Dendritic cell treated with granulocyte-macrophage colony-stimulating factor and Interleukin-4, amounts not matched to agents 40 ng/mL and 50 ng/mL, for 4 days (primary cell): ENCODE results near the gene OR9A2.

Experiments
- H3K27ac Mint-ChIP-seq: one replicate; pipeline ENCODE4 v1.8.0; 2022; ENCODE audit warnings: mild to moderate bottlenecking, mixed read lengths
- H3K27me3 Mint-ChIP-seq: one replicate; pipeline ENCODE4 v1.8.0; 2022; ENCODE audit warnings: mild to moderate bottlenecking, mixed read lengths
- H3K36me3 Mint-ChIP-seq: one replicate; pipeline ENCODE4 v1.8.0; 2022; ENCODE audit warnings: low read depth, mixed read lengths
- H3K4me1 Mint-ChIP-seq: one replicate; pipeline ENCODE4 v1.8.0; 2022; ENCODE audit warnings: low read depth, mixed read lengths
- H3K4me3 Mint-ChIP-seq: one replicate; pipeline ENCODE4 v1.8.0; 2022; ENCODE audit warnings: mild to moderate bottlenecking, moderate library complexity, mixed read lengths
- H3K9me3 Mint-ChIP-seq: one replicate; pipeline ENCODE4 v1.8.0; 2022; ENCODE audit warnings: mixed read lengths
- intact Hi-C: fragments of 100-400 bp; cut with micrococcal nuclease; formaldehyde crosslinking; loops from one replicate; pipeline ENCODE4 v1.15.0; 2022

Gene OR9A2

GRCh38 chr7:143013473-143013872 lies 13.5 kb downstream of the OR9A2 start:
- Mint-ChIP-seq H3K4me3 (no peak overlapping the region), H3K27ac (no peak overlapping the region), H3K27me3 (peaks cover 4% of the 10 kb centered on the region), H3K9me3 (no peaks in the 10 kb centered on the region), H3K4me1 (peaks cover 4% of the 10 kb centered on the region), H3K36me3 (no peaks in the 10 kb centered on the region)
- intact Hi-C loops = no loop called here

DNA sequence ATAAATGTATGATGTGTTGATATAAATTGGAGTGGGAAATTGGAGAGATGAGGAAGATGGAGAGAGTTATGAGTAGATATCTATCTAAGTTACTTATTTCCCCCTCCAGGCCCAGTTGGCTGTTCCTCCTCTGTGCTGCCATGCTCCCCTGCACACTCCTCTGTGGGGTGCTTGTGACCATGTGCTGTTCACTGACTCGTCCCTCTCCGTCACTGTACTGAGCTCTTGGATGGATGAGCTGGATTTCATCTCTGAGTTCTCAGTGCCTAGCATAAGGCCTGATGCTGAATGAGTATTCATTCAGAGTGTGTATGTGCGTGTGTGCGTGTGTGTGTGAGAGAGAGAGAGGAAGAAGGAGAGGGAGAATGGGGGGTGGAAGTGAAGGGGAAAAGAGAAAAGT lies 14.5 kb downstream of the OR9A2 start:
- H3K9me3 Mint-ChIP-seq = no peaks in the 10 kb centered on the region
- peaks cover 4% of the 10 kb centered on the region for H3K27me3 Mint-ChIP-seq
- intact Hi-C loops = no loop called here
- peaks cover 10% of the 10 kb centered on the region for H3K4me1 Mint-ChIP-seq
- H3K27ac Mint-ChIP-seq = peak overlapping the region; percentile 11
- no peak overlapping the region for H3K4me3 Mint-ChIP-seq
- H3K36me3 Mint-ChIP-seq = no peaks in the 10 kb centered on the region

- Mint-ChIP-seq H3K27me3 (peaks cover 4% of the 10 kb centered on the region), H3K4me3 (no peak overlapping the region), H3K36me3 (no peaks in the 10 kb centered on the region), H3K9me3 (no peaks in the 10 kb centered on the region), H3K27ac (peak overlapping the region; percentile 11), H3K4me1 (peaks cover 10% of the 10 kb centered on the region)
- intact Hi-C loops = no loop called here
Observed at GRCh38 chr7:143012001-143012400, 14.9 kb downstream of the OR9A2 start.

GRCh38 chr7:143008007-143008901 lies 18.7 kb downstream of the OR9A2 start:
- Mint-ChIP-seq H3K27ac (no peak overlapping the region), H3K36me3 (no peaks in the 10 kb centered on the region), H3K27me3 (no peaks in the 10 kb centered on the region), H3K4me3 (no peak overlapping the region), H3K9me3 (no peaks in the 10 kb centered on the region), H3K4me1 (peaks cover 13% of the 10 kb centered on the region)
- intact Hi-C loops = loop anchor here (1.0 to 10.0 kb wide), 2 partner anchors 207 to 297 kb away; no protein-coding TSS in a partner anchor

DNA sequence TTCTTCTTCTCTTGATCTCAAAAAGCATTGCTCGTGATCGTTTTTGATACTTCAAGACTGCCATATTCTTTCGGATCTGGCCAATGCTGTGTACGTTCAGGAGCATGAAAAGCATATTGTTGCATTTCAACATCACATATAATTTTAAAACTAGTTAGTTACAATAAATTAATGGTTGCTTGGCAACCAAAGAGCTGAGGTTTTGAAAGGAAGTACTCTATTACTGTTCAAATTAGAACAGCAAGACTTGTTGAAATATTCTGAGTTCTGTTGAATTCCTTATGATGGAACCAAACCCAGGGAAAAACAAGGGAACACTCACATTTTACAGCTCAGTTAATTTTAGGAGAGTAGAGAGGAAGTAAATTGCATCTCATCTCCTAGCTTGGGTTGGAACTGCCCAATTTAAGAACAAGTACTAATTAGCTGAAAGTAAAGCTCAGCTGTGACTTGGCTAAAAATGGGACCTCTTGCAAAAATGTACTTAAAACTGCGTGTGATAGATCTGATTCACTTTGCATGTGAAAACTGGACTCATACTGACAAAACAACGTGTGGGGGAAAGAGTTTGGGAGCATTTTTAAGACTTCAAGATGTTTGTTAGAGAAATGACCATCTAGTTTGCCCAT lies 21.2 kb downstream of the OR9A2 start:
- intact Hi-C loops = loop anchor here (10.0 kb wide), 1 partner anchor 299 kb away; no protein-coding TSS in a partner anchor
- Mint-ChIP-seq H3K9me3 (no peaks in the 10 kb centered on the region), H3K27me3 (no peaks in the 10 kb centered on the region), H3K27ac (no peak overlapping the region), H3K4me1 (peaks cover 12% of the 10 kb centered on the region), H3K4me3 (no peak overlapping the region), H3K36me3 (no peaks in the 10 kb centered on the region)

GRCh38 chr7:143003393-143004051 lies 23.4 kb downstream of the OR9A2 start:
- H3K36me3 Mint-ChIP-seq = no peaks in the 10 kb centered on the region
- peaks cover 12% of the 10 kb centered on the region for H3K4me1 Mint-ChIP-seq
- peak overlapping the region; percentile 28 for H3K27ac Mint-ChIP-seq
- H3K9me3 Mint-ChIP-seq = no peaks in the 10 kb centered on the region
- H3K27me3 Mint-ChIP-seq = no peaks in the 10 kb centered on the region
- intact Hi-C loops = loop anchor here (1.0 to 10.0 kb wide), 3 partner anchors 122 to 371 kb away; no protein-coding TSS in a partner anchor
- H3K4me3 Mint-ChIP-seq = peak overlapping the region; percentile 71

- no peaks in the 10 kb centered on the region for H3K27me3 Mint-ChIP-seq
- intact Hi-C loops = loop anchor here (1.0 to 10.0 kb wide), 5 partner anchors 94 to 371 kb away; no protein-coding TSS in a partner anchor
- H3K9me3 Mint-ChIP-seq = no peaks in the 10 kb centered on the region
- H3K36me3 Mint-ChIP-seq = no peaks in the 10 kb centered on the region
- peaks cover 10% of the 10 kb centered on the region for H3K4me1 Mint-ChIP-seq
- peak overlapping the region; percentile 71 for H3K4me3 Mint-ChIP-seq
- peak overlapping the region; percentile 28 for H3K27ac Mint-ChIP-seq
Observed at GRCh38 chr7:143002898-143003297, 24.0 kb downstream of the OR9A2 start.

DNA sequence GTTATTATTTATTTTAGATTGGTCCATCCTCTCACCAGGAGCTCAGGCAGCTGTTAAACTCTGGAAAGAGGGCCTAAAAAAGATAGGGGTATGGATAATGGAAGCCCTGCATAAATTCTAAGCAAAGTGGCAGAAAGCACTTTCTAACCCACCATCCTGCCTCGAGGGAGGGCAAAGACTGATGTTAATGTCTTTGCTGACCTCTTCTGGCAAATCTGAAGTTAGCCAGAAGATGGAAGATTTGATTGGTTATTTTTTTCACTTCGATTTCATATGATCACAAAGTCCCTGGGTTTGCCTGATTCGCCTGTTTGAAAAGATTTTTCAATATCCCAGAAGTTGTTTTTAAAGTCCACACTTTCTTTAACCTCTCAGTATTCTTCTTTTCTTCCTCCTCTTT lies 24.8 kb downstream of the OR9A2 start:
- H3K27ac Mint-ChIP-seq = no peak overlapping the region
- H3K9me3 Mint-ChIP-seq = no peaks in the 10 kb centered on the region
- H3K36me3 Mint-ChIP-seq = no peaks in the 10 kb centered on the region
- H3K4me3 Mint-ChIP-seq = no peak overlapping the region
- H3K4me1 Mint-ChIP-seq = peaks cover 6% of the 10 kb centered on the region
- no peaks in the 10 kb centered on the region for H3K27me3 Mint-ChIP-seq
- intact Hi-C loops = loop anchor here (1.0 to 10.0 kb wide), 4 partner anchors 93 to 370 kb away; no protein-coding TSS in a partner anchor

DNA sequence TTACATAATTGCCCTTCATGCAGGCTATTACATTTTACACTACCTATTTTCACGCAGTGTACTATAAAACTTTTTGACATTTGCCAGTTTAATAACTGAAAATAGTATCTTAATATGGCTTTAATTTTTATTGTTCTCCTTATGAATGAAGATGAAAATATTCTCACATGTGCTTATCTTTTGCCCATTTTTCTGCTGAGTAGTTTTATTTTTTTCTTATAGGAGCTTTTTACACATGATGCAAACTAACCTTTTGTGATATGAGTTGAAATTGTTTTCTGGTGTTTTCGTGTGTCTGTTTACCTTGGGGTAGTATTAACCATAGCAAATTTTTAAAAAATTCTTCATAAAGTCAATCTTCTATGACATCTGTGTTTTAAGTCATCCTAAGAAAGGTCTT lies 26.3 kb downstream of the OR9A2 start:
- peaks cover 6% of the 10 kb centered on the region for H3K4me1 Mint-ChIP-seq
- H3K27ac Mint-ChIP-seq = no peak overlapping the region
- no peaks in the 10 kb centered on the region for H3K9me3 Mint-ChIP-seq
- no peaks in the 10 kb centered on the region for H3K27me3 Mint-ChIP-seq
- H3K4me3 Mint-ChIP-seq = no peak overlapping the region
- no peaks in the 10 kb centered on the region for H3K36me3 Mint-ChIP-seq
- intact Hi-C loops = loop anchor here (5.0 to 10.0 kb wide), 2 partner anchors 304 to 368 kb away; no protein-coding TSS in a partner anchor

GRCh38 chr7:142999793-143000192 lies 27.1 kb downstream of the OR9A2 start:
- intact Hi-C loops = loop anchor here (5.0 to 10.0 kb wide), 2 partner anchors 305 to 367 kb away; no protein-coding TSS in a partner anchor
- Mint-ChIP-seq H3K9me3 (no peaks in the 10 kb centered on the region), H3K36me3 (no peaks in the 10 kb centered on the region), H3K27me3 (no peaks in the 10 kb centered on the region), H3K4me1 (peaks cover 6% of the 10 kb centered on the region), H3K4me3 (no peak overlapping the region), H3K27ac (no peak overlapping the region)

GRCh38 chr7:142998966-142999365 lies 28.0 kb downstream of the OR9A2 start:
- H3K27me3 Mint-ChIP-seq = no peaks in the 10 kb centered on the region
- intact Hi-C loops = no loop called here
- H3K36me3 Mint-ChIP-seq = no peaks in the 10 kb centered on the region
- peaks cover 6% of the 10 kb centered on the region for H3K4me1 Mint-ChIP-seq
- no peak overlapping the region for H3K4me3 Mint-ChIP-seq
- no peak overlapping the region for H3K27ac Mint-ChIP-seq
- H3K9me3 Mint-ChIP-seq = no peaks in the 10 kb centered on the region

GRCh38 chr7:142997456-142997989 lies 29.4 kb downstream of the OR9A2 start:
- H3K36me3 Mint-ChIP-seq = no peaks in the 10 kb centered on the region

DNA sequence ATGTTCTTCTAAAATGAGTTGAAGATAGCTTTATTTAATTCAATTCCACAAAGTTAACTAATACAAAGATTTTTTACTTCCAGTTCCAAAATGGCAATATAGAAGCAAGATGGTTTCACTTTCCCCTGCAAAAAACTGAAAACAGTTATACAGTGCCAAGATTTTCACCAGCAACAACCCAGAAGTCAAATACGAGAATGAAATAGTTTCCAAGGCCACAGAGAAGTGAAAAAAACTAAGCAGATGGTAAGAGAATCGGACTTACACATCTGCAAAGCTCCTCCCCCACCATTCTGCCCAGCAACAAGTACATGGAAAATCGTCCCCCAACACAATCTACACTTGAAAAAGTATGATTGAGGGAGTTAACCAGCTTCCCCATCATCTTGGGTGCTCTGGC lies 34.5 kb downstream of the OR9A2 start:
- H3K36me3 Mint-ChIP-seq = no peaks in the 10 kb centered on the region
- H3K27ac Mint-ChIP-seq = no peak overlapping the region
- H3K4me1 Mint-ChIP-seq = no peaks in the 10 kb centered on the region
- intact Hi-C loops = no loop called here
- no peaks in the 10 kb centered on the region for H3K27me3 Mint-ChIP-seq
- no peaks in the 10 kb centered on the region for H3K9me3 Mint-ChIP-seq
- no peak overlapping the region for H3K4me3 Mint-ChIP-seq

More at GRCh38 chr7:142997456-142997989, 29.4 kb downstream of the OR9A2 start:
- Mint-ChIP-seq H3K9me3 (no peaks in the 10 kb centered on the region), H3K4me1 (no peaks in the 10 kb centered on the region), H3K27ac (no peak overlapping the region), H3K4me3 (no peak overlapping the region), H3K27me3 (no peaks in the 10 kb centered on the region)
- intact Hi-C loops = no loop called here
